Mesothelial cell of epicardium (in vitro differentiated cells): ENCODE data around the gene NAA10. TPM values are rescaled to one million over a fixed set of nuclear protein-coding genes. Genes with fewer than 3 reads are reported as not detected.

Source experiments
- DNase-seq, 2 experiments: peaks; one replicate each; pipeline ENCODE4 v3.0.0; 2021; ENCODE audit warnings: low spot score in 2 of 2; ENCODE audit not compliant: unreplicated experiment in 2 of 2
- H3K27ac Mint-ChIP-seq: 2 replicates; pipeline ENCODE4 v1.8.0; 2021; ENCODE audit warnings: mixed read lengths
- H3K27me3 Mint-ChIP-seq: 2 replicates; pipeline ENCODE4 v1.8.0; 2021; ENCODE audit warnings: low read depth, mixed read lengths
- H3K36me3 Mint-ChIP-seq: 2 replicates; pipeline ENCODE4 v1.8.0; 2021; ENCODE audit warnings: mixed read lengths
- H3K4me1 Mint-ChIP-seq: 2 replicates; pipeline ENCODE4 v1.8.0; 2021; ENCODE audit warnings: mixed read lengths
- H3K4me3 Mint-ChIP-seq: 2 replicates; pipeline ENCODE4 v1.8.0; 2021; ENCODE audit warnings: mild to moderate bottlenecking, moderate library complexity, mixed read lengths
- H3K9me3 Mint-ChIP-seq: 2 replicates; pipeline ENCODE4 v1.8.0; 2021; ENCODE audit warnings: mixed read lengths
- CTCF ChIP-seq: fragments of 200-600 bp; sonication (generic); IDR thresholded peaks from one replicate; pipeline ENCODE4 v1.5.0; 2021; ENCODE audit warnings: antibody characterized with exemption; ENCODE audit not compliant: unreplicated experiment
- total RNA-seq: library from RNA; stranded (reverse); gene quantifications from 3 replicates; pipeline ENCODE4 v1.2.1, GENCODE V29; 2021

NAA10 gene
- total RNA-seq, 1 donor from 2014 or later, result 76.8 TPM

- peaks cover 8% of the 10 kb centered on the region for H3K36me3 Mint-ChIP-seq
- no peaks in the 10 kb centered on the region for H3K27me3 Mint-ChIP-seq
- TF ChIP-seq CTCF, result no peak
- H3K9me3 Mint-ChIP-seq, result no peaks in the 10 kb centered on the region
- peak overlapping the region; percentile 78 for H3K4me3 Mint-ChIP-seq
- H3K27ac Mint-ChIP-seq, result peak overlapping the region; percentile 92
- H3K4me1 Mint-ChIP-seq, result peaks cover 21% of the 10 kb centered on the region
- DNase-seq, result no peak
These were observed 7.2 kb downstream of the NAA10 start for GRCh38 chrX:153927672-153927921.

DNA sequence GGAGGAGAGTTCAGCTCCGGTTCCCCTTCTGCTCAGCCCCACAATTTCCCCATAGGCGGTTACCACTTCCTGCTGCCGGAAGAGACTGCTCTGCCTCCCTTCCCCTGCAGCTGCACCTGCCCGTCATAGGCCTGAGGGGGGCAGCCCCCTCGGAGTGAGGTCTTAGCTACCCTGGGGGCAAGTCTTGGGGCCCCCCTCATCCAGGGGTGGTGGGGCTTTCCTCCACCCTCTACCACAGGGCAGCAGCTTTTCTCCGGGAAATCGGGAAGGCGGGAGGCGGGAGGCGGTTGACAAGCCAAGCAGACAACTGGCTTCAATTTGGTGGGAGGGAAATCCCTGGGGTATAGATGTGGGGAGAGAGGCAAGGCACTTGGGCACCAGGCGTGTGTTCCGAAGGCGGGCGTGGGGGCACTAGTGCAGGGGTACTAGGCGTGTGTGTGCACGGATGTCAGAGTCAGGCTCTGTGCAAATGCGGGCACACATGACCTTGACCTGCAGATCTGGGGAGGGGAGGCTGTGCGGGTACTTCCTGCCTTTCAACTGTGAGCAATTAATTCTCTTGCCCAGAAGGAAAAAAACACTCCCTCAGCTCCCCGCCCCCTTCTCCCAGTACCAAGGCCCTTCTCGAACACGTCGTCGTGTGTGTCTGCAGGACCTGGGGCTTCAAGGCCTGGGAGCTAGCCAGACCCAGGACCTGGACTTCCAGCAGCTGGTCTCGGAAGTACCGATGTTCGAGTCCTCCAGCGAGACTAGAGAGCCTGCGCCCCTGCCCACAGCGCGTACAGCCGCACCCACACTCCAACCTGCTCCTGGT is 7.8 kb downstream of the NAA10 start:
- Mint-ChIP-seq H3K9me3 (no peaks in the 10 kb centered on the region), H3K27me3 (no peaks in the 10 kb centered on the region), H3K27ac (peak overlapping the region; percentile 92), H3K4me3 (peak overlapping the region; percentile 78), H3K4me1 (peaks cover 21% of the 10 kb centered on the region), H3K36me3 (peaks cover 8% of the 10 kb centered on the region)
- no peak for DNase-seq
- no peak for TF ChIP-seq CTCF

- peak overlapping the region; percentile 78 for H3K4me3 Mint-ChIP-seq
- peak overlapping the region; percentile 92 for H3K27ac Mint-ChIP-seq
- TF ChIP-seq CTCF, result no peak
- H3K36me3 Mint-ChIP-seq, result peaks cover 4% of the 10 kb centered on the region
- H3K4me1 Mint-ChIP-seq, result peaks cover 21% of the 10 kb centered on the region
- no peaks in the 10 kb centered on the region for H3K27me3 Mint-ChIP-seq
- H3K9me3 Mint-ChIP-seq, result no peaks in the 10 kb centered on the region
- no peak for DNase-seq
These were observed 8.3 kb downstream of the NAA10 start for GRCh38 chrX:153926552-153926857.

DNA sequence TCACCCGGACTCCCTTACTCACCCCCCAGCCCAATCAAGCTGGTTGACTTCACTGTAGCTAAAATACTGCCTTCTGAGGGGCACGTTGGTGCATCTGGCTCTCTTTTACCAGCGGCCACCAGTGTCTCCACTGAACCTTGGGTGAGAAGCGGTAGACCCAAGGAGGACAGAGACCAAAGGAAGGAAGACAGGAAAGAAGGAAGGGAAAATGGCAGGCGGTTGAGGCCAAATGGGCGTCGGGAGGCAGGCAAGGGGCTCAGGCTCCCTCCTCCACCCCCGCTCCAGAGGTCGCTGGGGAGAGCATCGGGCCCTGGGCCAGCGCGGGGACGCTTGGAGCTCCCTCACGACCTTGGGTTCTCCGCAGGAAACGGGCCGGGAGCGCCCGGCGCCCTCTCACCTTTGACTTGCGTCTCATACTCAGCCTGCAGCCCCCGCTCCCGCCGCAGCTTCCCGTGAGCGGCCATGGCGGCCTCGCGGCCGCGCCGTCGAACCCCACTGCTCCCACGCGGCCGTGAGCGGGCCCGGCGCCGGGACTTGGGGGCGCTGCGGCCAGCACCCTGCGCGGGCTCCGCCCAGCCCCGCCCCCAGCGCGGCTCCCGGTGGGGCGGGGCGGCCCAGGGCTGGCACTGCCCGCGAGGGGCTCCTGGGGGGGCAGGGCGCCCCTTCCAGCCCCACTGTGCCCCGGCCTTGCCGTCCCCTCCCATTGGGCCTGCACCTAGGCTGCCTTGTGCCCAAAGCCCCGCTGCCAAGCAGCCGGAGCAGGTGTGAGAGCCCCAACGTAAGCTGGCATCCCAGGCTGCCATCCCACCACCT is 8.9 kb downstream of the NAA10 start, which contains the start of gene ARHGAP4:
TSS of gene ARHGAP4 (minus strand) at position 526 of the 813 bp plus-strand sequence. CDS start at position 464, 62 bp downstream.
- Mint-ChIP-seq H3K36me3 (peaks cover 1% of the 10 kb centered on the region), H3K4me1 (peaks cover 21% of the 10 kb centered on the region), H3K27ac (peak within 1 kb of the TSS; percentile 92), H3K4me3 (peak within 1 kb of the TSS; percentile 78), H3K9me3 (no peaks in the 10 kb centered on the region), H3K27me3 (no peaks in the 10 kb centered on the region)
- DNase-seq, result no peak
- TF ChIP-seq CTCF, result no peak

DNA sequence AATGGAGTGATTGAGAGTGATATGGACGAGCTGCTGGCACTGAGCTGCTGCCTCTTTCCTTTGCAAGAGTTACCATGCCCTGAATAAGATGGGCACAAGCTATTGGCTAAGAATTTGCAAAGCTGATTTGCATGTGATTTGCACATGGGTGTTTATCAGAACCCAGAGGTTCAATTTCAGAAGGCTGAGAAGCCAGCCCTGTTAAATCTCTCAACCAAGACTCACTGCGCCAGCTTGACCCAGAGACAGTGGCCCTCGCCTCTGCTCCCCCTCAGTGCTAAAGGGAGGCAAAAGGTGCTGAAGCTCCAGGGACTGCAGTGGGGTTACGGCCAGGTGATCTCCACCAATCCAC is 9.5 kb downstream of the NAA10 start:
- peaks cover 1% of the 10 kb centered on the region for H3K36me3 Mint-ChIP-seq
- no peaks in the 10 kb centered on the region for H3K9me3 Mint-ChIP-seq
- H3K27me3 Mint-ChIP-seq, result no peaks in the 10 kb centered on the region
- peak overlapping the region; percentile 90 for H3K27ac Mint-ChIP-seq
- DNase-seq, result no peak
- no peak for TF ChIP-seq CTCF
- peaks cover 21% of the 10 kb centered on the region for H3K4me1 Mint-ChIP-seq
- peak overlapping the region; percentile 63 for H3K4me3 Mint-ChIP-seq
